Neutrophil (primary cell): ENCODE results near the gene ZNF335.

Experiments used
- H3K27ac ChIP-seq: fragments of 200-600 bp; sonication (generic); 2 replicates; pipeline ENCODE4 v1.5.1; 2016; ENCODE audit warnings: mild to moderate bottlenecking, moderate library complexity
- H3K27me3 ChIP-seq: fragments of 200-600 bp; sonication (generic); 2 replicates; pipeline ENCODE4 v1.6.0; 2016; ENCODE audit warnings: mild to moderate bottlenecking
- H3K36me3 ChIP-seq: fragments of 200-600 bp; sonication (generic); 2 replicates; pipeline ENCODE4 v1.5.1; 2017
- H3K4me1 ChIP-seq, 2 experiments: fragments of 200-600 bp in 1 of 2; sonication (generic) in 1 of 2; 1 replicate in 1 of 2; 2 replicates in 1 of 2; pipeline versions ENCODE4 v1.5.1 to v1.6.1; 2013 to 2016; ENCODE audit warnings: low read depth in 1 of 2, low read length in 1 of 2, mild to moderate bottlenecking in 1 of 2, moderate library complexity in 1 of 2; ENCODE audit not compliant: control insufficient read depth in 1 of 2, insufficient read depth in 1 of 2
- H3K4me3 ChIP-seq, 2 experiments: fragments of 200-600 bp in 1 of 2; sonication (generic) in 1 of 2; 1 replicate in 1 of 2; 2 replicates in 1 of 2; pipeline ENCODE4 v1.5.1; 2013 to 2016; ENCODE audit warnings: low read depth in 1 of 2, low read length in 1 of 2, mild to moderate bottlenecking in 1 of 2, moderate library complexity in 1 of 2
- H3K9me3 ChIP-seq: fragments of 200-600 bp; sonication (generic); 2 replicates; pipeline ENCODE4 v1.5.1; 2016
- CTCF ChIP-seq: fragments of 200-600 bp; sonication (generic); IDR thresholded peaks from 2 replicates; pipeline ENCODE4 v1.5.1; 2016; ENCODE audit warnings: antibody characterized with exemption

Gene ZNF335

GRCh38 chr20:45985573-45985972 lies 13.6 kb upstream of the ZNF335 start:
- H3K27me3 ChIP-seq, result peaks cover 32% of the 10 kb centered on the region
- H3K4me1 ChIP-seq, result peaks cover 15 to 22% of the 10 kb centered on the region in 2 experiments
- TF ChIP-seq CTCF, result no peak
- no peaks in the 10 kb centered on the region for H3K9me3 ChIP-seq
- no peaks in the 10 kb centered on the region for H3K36me3 ChIP-seq
- H3K4me3 ChIP-seq, result no peak overlapping the region
- no peak overlapping the region for H3K27ac ChIP-seq

GRCh38 chr20:45983279-45983743 lies 11.3 kb upstream of the ZNF335 start:
- Histone ChIP-seq H3K27me3 (peaks cover 55% of the 10 kb centered on the region), H3K9me3 (no peaks in the 10 kb centered on the region), H3K4me1 (peaks cover 15 to 17% of the 10 kb centered on the region in 2 experiments), H3K27ac (no peak overlapping the region), H3K36me3 (no peaks in the 10 kb centered on the region), H3K4me3 (no peak overlapping the region)
- no peak for TF ChIP-seq CTCF

- no peak for TF ChIP-seq CTCF
- no peaks in the 10 kb centered on the region for H3K4me1 ChIP-seq
- no peaks in the 10 kb centered on the region for H3K36me3 ChIP-seq
- H3K27me3 ChIP-seq, result peaks cover 69% of the 10 kb centered on the region
- H3K4me3 ChIP-seq, result no peak overlapping the region
- no peaks in the 10 kb centered on the region for H3K9me3 ChIP-seq
- H3K27ac ChIP-seq, result no peak overlapping the region
Measured at GRCh38 chr20:45981261-45981660, 9.3 kb upstream of the ZNF335 start.

GRCh38 chr20:45976086-45976485 lies 4.1 kb upstream of the ZNF335 start:
- peaks cover 41% of the 10 kb centered on the region for H3K27me3 ChIP-seq
- no peak overlapping the region for H3K27ac ChIP-seq
- H3K9me3 ChIP-seq, result no peaks in the 10 kb centered on the region
- peaks cover 12 to 17% of the 10 kb centered on the region in 2 experiments for H3K4me1 ChIP-seq
- H3K36me3 ChIP-seq, result no peaks in the 10 kb centered on the region
- no peak for TF ChIP-seq CTCF
- H3K4me3 ChIP-seq, result no peak overlapping the region

GRCh38 chr20:45975686-45976085 lies 3.7 kb upstream of the ZNF335 start:
- Histone ChIP-seq H3K27ac (no peak overlapping the region), H3K27me3 (peaks cover 37% of the 10 kb centered on the region), H3K4me1 (peaks cover 16 to 21% of the 10 kb centered on the region in 2 experiments), H3K9me3 (no peaks in the 10 kb centered on the region), H3K4me3 (no peak overlapping the region), H3K36me3 (no peaks in the 10 kb centered on the region)
- no peak for TF ChIP-seq CTCF
